HG03342 (cell line): ENCODE data around the gene DOK5.
A peak's percentile ranks its signal among the peaks of the same experiment; 100 is the strongest.

Experiments
- ATAC-seq: cut with Tn5 transposase; IDR thresholded peaks from one replicate; pipeline ENCODE4 v1.9.1; 2021; ENCODE audit warnings: mild to moderate bottlenecking, moderate library complexity; ENCODE audit not compliant: unreplicated experiment

DOK5 gene

DNA sequence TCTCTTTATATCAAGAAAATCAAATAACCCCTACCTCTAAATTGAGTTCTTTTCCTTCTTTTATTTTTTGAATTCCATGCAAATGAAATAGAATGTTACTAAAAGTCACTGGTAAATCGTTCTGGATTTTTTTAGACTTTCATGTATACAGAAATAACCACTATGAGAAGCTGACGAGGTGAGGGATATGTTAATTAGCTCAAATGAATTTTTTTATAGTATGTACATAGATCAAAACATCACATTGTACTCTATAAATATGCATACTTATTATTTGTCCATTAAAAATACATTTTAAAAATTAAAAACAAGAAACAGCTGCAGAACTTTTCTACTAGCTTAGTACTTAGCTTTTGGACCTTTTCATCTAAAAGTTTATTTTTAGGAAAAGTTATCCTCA, 165.4 kb downstream of the DOK5 start:
- ATAC-seq, result no peak

- no peak for ATAC-seq
Observed at GRCh38 chr20:54642864-54643667, 167.7 kb downstream of the DOK5 start.

DNA sequence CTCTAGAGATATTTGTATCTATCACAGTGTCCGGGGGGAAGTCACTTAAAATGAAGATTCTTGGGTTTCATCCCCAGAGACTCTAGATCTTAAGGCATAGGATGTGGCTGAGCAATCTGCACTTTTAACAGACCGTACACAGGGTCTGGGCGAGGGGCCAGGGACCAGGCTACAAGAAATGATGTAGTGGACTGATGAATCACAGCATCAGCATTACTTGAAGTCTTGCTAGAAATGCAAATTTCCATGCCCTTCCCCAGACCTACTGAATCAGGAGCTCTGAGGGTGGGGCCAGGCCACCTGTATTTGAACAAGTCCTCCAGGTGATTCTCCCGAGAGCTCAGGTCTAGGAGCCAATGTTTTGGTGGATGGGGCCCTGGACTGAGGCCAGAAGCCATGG, 168.4 kb downstream of the DOK5 start:
- no peak for ATAC-seq

DNA sequence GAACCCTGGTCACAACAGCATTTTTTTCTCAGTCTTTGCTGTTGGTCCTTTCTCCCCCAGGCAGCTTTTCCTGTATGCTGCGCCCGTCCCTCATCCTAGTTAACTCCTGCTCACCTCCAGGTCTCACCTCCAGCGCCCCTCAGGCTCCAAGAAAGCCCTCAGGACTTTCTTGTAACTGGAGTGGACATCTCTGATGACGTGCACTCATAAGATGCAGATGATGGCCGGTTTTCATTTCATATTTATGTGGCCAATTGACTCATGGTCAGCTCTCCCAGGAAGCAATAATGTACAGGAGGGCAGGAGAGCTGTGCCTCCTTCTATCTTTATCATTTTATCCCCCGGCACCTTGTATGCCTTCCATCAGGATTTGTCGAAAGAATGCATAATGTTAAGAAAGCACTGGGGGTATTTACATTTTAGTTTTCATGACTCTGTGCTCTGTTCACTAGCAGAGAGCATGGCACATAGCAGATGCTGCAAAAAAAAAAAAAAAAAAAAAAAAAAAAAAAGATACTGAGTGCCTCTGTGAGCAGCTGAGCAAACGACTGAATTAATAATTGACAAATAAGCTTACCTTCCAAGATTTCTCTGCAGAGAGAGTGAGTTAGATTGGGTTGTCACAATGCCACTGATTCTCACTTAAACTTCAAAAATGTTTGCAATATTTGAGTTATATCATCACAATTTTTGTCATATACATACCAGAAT, 170.2 kb downstream of the DOK5 start:
- no peak for ATAC-seq

DNA sequence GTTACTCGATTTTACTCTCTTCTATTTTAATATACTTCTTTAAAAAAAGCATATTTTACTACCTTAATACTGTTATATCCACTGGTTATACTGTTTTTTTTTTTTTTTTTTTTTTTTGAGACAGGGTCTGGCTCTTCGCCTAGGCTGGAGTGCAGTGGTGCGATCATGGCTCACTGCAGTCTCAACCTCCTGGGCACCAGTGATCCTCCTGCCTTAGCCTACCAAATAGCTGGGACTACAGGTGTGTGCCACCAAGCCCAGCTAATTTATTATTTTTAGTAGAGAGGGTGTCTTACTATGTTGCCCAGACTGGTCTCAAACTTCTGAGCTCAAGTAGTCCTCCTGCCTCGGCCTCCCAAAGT, 170.7 kb downstream of the DOK5 start:
- ATAC-seq, result no peak

- ATAC-seq, result no peak
Observed at GRCh38 chr20:54648421-54649142, 173.2 kb downstream of the DOK5 start.

DNA sequence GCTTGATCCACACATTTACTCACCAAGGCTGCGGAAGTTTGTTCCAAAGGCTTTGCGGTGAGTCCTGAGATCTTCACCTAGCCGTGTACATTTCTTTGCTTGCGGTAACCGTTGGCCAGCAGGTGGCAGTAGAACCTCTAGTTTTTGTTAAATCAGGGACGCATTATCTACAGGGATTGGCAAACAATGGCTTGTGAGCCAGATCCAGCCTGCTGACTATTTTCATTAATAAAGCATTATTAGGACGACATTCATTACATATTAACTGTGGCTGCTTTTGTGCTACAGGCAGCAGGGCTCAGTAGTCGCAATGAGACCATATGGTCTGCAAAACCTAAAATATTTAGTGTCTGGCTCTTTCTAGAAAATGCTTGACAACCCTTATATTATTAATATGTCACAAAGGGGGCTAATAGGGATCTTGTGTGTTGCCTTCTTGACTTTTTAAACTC, 174.1 kb downstream of the DOK5 start:
- ATAC-seq, result peak; percentile 78

GRCh38 chr20:54650052-54650719, 174.8 kb downstream of the DOK5 start:
- no peak for ATAC-seq

- ATAC-seq, result no peak
Observed at GRCh38 chr20:54651252-54651651, 175.9 kb downstream of the DOK5 start.

- ATAC-seq, result no peak
Observed at GRCh38 chr20:54654450-54654849, 179.1 kb downstream of the DOK5 start.

- ATAC-seq, result no peak
Observed at GRCh38 chr20:54657268-54657826, 182.0 kb downstream of the DOK5 start.

DNA sequence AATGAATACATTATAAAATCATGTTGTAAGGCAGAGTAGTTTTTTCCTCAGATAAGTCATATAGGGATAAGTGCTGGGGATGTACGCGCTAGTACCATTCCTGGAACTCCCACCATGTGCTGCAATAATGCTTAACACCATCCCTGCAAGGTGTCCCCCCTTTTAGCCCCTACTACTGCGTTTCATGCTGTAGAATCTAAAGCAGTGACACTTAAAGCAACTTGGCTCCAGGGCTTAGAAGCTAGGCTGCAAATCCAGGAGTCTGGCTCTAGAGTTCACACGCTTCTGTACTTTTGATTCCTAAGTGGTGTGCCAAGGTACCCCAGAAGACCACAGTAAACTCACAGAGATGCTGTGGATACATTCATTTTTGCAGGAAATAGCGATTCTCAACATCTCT, 183.1 kb downstream of the DOK5 start:
- ATAC-seq, result no peak

DNA sequence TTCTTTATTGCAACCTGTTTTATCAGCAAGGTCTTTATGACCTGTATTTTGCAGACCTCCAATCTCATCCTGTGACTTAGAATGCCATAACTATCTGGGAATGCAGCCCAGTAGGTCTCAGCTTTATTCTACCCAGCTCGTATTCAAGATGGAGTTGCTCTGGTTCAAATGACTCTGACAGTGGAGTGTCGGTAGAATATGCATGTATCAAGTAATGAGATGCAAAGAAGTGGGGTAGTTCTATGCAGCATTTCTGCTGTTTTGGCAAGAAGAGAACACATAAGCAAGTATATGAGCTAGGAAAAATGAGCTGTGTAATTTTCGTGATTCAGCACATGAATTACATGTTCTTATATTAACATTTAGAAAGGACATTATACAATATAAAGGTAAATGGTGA, 185.9 kb downstream of the DOK5 start:
- no peak for ATAC-seq

GRCh38 chr20:54661880-54662465, 186.6 kb downstream of the DOK5 start:
- no peak for ATAC-seq

DNA sequence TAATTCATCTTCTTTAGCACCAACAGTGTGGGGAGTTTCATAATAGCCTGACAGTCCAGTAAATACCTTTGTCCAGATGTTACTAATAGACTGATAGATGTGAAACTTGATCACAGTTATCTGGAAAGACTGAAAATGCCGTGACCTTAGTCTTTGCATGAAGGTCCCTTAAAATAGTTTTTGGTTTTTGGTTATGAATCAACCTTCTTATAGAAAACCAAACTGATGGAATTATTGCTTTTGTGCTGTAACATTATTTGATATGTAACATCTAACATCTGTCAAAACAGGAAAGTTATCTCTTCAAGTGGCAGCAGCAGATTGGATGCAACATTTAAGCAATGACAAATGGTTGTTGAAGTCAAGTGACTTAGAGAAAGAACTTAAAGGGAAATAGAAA, 190.4 kb downstream of the DOK5 start:
- ATAC-seq, result no peak

- ATAC-seq, result peak; percentile 77
Observed at GRCh38 chr20:54668271-54669039, 193.1 kb downstream of the DOK5 start.

- ATAC-seq, result no peak
Observed at GRCh38 chr20:54669040-54669363, 193.6 kb downstream of the DOK5 start.

GRCh38 chr20:54678253-54678652, 202.9 kb downstream of the DOK5 start:
- no peak for ATAC-seq

- no peak for ATAC-seq
Observed at GRCh38 chr20:54680439-54680838, 205.0 kb downstream of the DOK5 start.
